IPS-15b (cell line): ENCODE results near the gene PRR5.
"Not testable (repeated sequence)": the region's sequence is repeated elsewhere in the genome, so short reads cannot be mapped to it uniquely, and the experiment has no call there.

Experiments used
- H3K27me3 ChIP-seq: one replicate; pipeline ENCODE4 v1.6.1; 2013; ENCODE audit warnings: low read length; ENCODE audit not compliant: control insufficient read depth, insufficient read depth
- H3K36me3 ChIP-seq: one replicate; pipeline ENCODE4 v1.6.1; 2013; ENCODE audit warnings: low read length; ENCODE audit not compliant: control insufficient read depth, insufficient read depth
- H3K4me1 ChIP-seq: one replicate; pipeline ENCODE4 v1.6.1; 2013; ENCODE audit warnings: mild to moderate bottlenecking, low read length; ENCODE audit not compliant: control insufficient read depth, insufficient read depth
- H3K4me3 ChIP-seq: one replicate; pipeline ENCODE4 v1.5.1; 2013; ENCODE audit warnings: low read depth, low read length
- H3K9ac ChIP-seq: one replicate; pipeline ENCODE4 v1.6.1; 2013; ENCODE audit warnings: low read depth, mild to moderate bottlenecking, low read length
- H3K9me3 ChIP-seq: one replicate; pipeline ENCODE4 v1.6.1; 2013; ENCODE audit warnings: mild to moderate bottlenecking, low read length; ENCODE audit not compliant: control insufficient read depth, insufficient read depth

The PRR5 gene

GRCh38 chr22:44734801-44735517, 33.0 kb downstream of the PRR5 start:
- H3K36me3 ChIP-seq, result peaks cover 6% of the 10 kb centered on the region
- no peaks in the 10 kb centered on the region for H3K9me3 ChIP-seq
- no peak overlapping the region for H3K9ac ChIP-seq
- no peaks in the 10 kb centered on the region for H3K27me3 ChIP-seq
- H3K4me1 ChIP-seq, result peaks cover 2% of the 10 kb centered on the region
- H3K4me3 ChIP-seq, result no peak overlapping the region

DNA sequence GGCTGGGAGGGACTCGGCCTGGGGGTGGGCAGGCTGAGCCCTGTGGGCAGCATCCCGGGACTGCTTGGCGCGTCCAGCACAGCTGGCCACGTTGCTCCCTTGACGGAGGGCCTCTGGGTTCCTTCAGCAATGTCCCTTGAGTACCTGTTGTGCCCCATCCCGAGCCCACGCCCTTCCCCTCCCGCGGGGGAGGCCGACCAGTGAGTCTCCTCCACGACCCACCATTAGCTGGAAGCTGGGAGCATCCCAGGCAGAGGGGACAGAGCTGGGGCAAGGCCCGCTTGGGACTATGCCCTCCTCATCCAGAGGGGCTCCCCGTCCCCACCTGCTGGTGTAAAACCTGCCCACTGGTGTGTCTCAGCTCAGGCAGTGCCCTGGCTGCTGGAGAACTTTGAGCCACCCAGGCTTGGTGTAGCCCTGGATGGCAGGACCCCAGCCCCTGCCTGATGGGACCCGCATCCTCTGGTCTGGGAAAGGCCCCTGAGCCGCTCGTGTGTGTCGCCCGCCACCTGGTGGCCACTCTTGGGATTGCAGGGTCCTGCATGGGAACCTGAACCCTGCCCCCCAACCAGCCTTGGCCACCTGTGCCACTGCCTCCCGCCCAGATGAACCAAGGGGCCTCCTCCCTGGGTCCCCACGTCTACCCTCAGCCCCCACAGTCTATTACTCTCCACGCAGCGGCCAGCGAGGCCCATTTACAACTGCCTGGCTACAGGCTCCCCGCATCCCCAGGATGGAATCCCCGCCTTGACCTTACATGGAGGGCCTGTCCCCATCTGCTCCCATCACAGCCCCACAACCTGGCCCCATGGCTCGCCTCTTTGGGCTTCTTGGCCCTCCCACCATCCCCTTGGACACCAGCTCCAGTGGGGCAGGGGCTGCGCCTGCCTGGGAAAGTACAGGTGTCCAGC, 33.8 kb downstream of the PRR5 start:
- Histone ChIP-seq H3K27me3 (no peaks in the 10 kb centered on the region), H3K4me3 (no peak overlapping the region), H3K9ac (no peak overlapping the region), H3K36me3 (peaks cover 6% of the 10 kb centered on the region), H3K9me3 (no peaks in the 10 kb centered on the region), H3K4me1 (peaks cover 2% of the 10 kb centered on the region)

GRCh38 chr22:44736581-44737405, 34.8 kb downstream of the PRR5 start:
- Histone ChIP-seq H3K9me3 (no peaks in the 10 kb centered on the region), H3K4me3 (no peak overlapping the region), H3K4me1 (peaks cover 2% of the 10 kb centered on the region), H3K27me3 (no peaks in the 10 kb centered on the region), H3K9ac (no peak overlapping the region), H3K36me3 (peaks cover 6% of the 10 kb centered on the region)

DNA sequence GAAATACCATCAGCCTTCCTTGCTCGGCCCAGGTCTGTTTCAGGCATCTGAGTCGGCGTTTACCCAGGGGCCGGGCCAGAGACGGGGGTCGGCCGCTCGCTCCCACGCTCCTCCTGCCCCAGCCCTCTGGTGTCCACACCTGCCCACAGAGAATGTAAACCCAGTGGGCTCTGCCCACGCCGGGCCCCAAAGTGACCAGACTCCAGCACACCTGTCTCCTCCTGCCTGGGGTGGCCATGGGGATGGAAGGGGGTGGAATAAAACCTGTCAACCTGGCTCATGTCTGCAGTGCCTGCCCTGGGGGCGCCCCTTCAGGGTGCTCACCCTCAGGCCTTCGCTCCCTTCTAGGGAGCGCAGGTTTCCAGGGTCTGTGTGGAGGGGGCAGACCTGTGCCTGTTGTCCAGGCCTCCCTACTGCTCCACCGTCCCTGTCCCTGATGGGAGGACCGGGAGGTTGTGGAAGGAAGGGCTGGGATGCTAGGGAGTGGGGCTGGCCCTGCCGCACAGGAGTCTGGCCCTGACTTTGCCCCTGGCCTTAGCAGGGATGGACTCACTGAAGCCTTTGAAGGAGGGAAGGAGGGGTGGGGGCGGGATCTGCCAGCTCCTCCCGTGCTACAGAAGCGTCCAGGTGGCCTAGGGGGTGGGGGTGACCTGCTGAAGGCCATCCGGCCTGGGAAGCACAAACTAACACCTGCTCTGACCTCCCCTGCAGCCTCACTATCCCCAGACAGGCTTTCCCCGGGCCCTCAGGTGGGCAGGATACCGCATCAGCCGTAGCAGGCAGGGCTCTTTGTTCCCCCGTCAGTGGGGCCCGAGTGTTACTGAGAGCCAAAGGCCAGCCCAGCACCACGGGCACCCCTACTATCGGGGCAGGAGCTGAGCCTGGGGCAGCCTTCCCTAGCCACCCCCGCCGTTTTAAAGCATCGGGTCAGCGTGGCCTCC, 35.7 kb downstream of the PRR5 start:
- H3K27me3 ChIP-seq, result no peaks in the 10 kb centered on the region
- H3K9ac ChIP-seq, result no peak overlapping the region
- H3K4me1 ChIP-seq, result peaks cover 2% of the 10 kb centered on the region
- no peak overlapping the region for H3K4me3 ChIP-seq
- H3K9me3 ChIP-seq, result no peaks in the 10 kb centered on the region
- peaks cover 3% of the 10 kb centered on the region for H3K36me3 ChIP-seq

GRCh38 chr22:44738347-44738715, 36.3 kb downstream of the PRR5 start:
- no peaks in the 10 kb centered on the region for H3K27me3 ChIP-seq
- no peaks in the 10 kb centered on the region for H3K36me3 ChIP-seq
- no peak overlapping the region for H3K4me3 ChIP-seq
- H3K9me3 ChIP-seq, result no peaks in the 10 kb centered on the region
- peaks cover 2% of the 10 kb centered on the region for H3K4me1 ChIP-seq
- H3K9ac ChIP-seq, result no peak overlapping the region

DNA sequence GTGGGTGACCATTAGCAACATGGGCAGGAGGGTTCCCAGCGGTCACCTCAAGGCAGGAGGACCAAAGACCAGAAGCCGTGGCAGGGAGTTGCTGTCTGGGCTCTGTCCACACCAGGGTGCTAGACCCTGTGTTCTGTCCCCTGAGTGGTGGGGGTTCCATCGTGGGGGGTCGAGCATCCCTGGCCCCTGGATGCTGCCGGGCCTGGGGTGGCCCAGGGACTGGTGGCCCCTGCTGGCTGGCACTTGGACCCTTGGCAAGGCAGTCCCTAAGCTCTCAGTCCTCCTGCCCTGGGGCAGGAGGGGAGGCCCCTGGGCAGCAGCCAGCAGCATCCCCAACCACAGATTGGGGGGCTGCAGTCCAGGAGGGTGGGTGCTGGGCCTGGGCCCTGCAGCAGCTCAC, 37.0 kb downstream of the PRR5 start:
- peaks cover 2% of the 10 kb centered on the region for H3K4me1 ChIP-seq
- H3K9ac ChIP-seq, result no peak overlapping the region
- H3K9me3 ChIP-seq, result no peaks in the 10 kb centered on the region
- no peaks in the 10 kb centered on the region for H3K27me3 ChIP-seq
- H3K36me3 ChIP-seq, result no peaks in the 10 kb centered on the region
- H3K4me3 ChIP-seq, result no peak overlapping the region

GRCh38 chr22:44739666-44740065, 37.7 kb downstream of the PRR5 start:
- not testable (repeated sequence) for H3K27me3 ChIP-seq, H3K36me3 ChIP-seq, H3K9me3 ChIP-seq, H3K4me1 ChIP-seq, H3K9ac ChIP-seq, H3K4me3 ChIP-seq

DNA sequence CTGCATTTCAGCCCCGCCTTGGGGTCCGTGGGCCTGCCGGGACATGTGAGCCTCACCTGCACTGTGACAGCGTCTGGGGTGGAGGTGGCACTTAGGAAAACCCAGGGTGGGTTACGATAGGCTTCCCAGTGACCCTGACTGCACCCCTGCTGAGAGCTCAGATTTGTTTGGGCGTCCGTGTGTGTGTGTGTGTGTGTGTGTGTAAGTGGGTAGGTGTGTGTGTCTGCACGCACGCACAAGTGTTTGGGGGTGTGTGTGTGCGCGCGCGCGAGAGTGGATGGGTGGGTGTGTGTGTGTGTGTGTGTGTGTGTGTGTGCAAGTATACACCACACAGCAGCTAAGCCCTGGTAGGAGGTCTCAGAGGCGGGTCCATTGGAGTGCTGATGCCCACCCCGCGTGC, 38.3 kb downstream of the PRR5 start:
- Histone ChIP-seq H3K27me3 (peaks cover 1% of the 10 kb centered on the region), H3K9me3 (no peaks in the 10 kb centered on the region), H3K4me1 (peaks cover 2% of the 10 kb centered on the region), H3K9ac (no peak overlapping the region), H3K36me3 (no peaks in the 10 kb centered on the region), H3K4me3 (no peak overlapping the region)

DNA sequence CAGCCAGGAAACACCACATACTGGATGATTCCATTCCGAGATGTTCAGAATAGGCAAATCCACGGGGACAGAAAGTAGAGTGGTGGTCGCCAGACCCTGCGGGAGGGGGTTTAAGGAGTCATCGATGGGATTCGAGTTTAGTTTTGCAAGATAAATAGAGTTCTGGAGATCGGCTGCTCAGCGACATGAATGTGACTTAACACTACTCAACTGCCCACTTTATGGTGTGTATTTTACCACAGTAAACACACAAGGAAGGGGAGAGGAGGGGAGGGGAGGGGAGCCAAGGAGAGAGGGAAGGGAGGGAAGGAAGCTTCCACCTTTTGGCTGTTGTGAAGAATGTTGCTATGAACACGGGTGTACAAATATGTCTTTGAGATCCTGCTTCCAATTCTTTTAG, 39.9 kb downstream of the PRR5 start:
- H3K27me3 ChIP-seq, result peaks cover 6% of the 10 kb centered on the region
- H3K9me3 ChIP-seq, result no peaks in the 10 kb centered on the region
- H3K36me3 ChIP-seq, result no peaks in the 10 kb centered on the region
- no peak overlapping the region for H3K4me3 ChIP-seq
- peaks cover 11% of the 10 kb centered on the region for H3K4me1 ChIP-seq
- no peak overlapping the region for H3K9ac ChIP-seq

DNA sequence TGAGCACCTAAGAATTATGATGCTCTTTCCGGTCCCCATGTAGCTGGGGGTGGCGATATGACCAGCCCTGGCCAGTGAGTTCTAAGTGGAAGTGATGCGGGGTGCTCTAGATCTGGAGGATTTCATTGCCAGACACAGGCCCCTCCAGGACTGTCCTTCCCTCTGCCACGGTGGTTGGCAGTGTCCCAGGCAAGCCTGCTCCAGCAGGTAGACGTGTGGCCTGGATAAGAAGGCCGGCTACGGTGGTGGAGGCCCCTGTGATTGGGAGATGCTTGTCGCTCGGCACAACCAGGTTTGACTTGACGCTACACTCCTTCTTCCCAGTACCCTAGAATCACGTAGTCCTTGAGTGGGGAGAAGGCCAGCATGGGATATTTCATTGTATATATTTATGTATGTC, 41.2 kb downstream of the PRR5 start:
- Histone ChIP-seq H3K4me1 (peaks cover 15% of the 10 kb centered on the region), H3K27me3 (peaks cover 6% of the 10 kb centered on the region), H3K36me3 (no peaks in the 10 kb centered on the region), H3K9me3 (no peaks in the 10 kb centered on the region), H3K4me3 (no peak overlapping the region), H3K9ac (no peak overlapping the region)

GRCh38 chr22:44743804-44744211, 41.8 kb downstream of the PRR5 start:
- Histone ChIP-seq H3K9me3 (no peaks in the 10 kb centered on the region), H3K36me3 (no peaks in the 10 kb centered on the region), H3K4me1 (peaks cover 15% of the 10 kb centered on the region), H3K27me3 (peaks cover 6% of the 10 kb centered on the region), H3K9ac (no peak overlapping the region), H3K4me3 (no peak overlapping the region)
